ENCODE results near the gene PSAPL1.

The PSAPL1 gene

DNA sequence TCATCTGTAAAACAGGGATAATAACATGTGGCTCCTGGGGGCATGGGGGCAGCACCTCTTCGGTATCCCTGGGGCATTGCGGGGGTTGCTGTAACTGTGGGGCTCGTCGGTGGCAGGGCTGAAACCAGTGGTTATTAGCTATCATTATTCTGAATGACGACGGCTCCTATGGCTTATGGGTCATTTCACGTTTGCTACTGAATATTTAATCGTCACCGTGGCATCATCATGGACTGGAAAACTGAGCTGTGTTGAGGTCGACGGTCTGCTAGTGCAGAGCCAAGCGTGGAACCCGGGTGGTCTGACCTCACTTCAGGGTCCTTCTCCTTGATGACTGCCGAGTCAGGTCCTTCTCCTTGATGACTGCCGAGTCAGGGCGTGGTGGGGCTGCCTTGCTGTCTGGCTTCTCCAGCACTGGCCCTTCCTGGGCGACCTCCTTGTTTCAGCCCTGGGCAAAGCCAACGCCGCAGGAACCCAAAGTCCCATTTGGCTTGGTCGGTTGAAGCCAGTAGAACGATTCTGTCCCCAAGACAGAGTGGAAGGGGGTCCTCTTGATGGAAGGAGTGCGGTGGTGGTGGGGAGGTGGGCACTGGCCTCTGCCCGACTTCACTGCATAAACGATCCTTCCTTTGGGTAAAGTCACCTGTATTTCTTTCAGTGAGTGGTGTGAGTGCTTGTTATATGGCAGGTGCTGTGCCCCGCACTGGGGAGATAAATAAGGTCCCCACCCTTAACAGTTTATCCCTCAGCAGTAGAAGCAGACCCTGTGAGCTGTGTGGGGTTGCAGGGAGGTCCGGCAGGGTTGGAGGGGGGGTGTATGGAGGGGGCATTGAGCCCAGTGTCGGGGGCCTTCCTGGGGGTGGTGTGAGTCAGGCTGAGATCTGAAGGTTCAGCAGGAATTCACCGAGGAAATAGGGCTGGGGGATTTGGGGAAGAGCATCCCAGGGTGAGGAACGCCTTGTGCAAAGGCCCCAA, 40.8 kb downstream of the PSAPL1 start:
- DNase-seq: no peak

DNA sequence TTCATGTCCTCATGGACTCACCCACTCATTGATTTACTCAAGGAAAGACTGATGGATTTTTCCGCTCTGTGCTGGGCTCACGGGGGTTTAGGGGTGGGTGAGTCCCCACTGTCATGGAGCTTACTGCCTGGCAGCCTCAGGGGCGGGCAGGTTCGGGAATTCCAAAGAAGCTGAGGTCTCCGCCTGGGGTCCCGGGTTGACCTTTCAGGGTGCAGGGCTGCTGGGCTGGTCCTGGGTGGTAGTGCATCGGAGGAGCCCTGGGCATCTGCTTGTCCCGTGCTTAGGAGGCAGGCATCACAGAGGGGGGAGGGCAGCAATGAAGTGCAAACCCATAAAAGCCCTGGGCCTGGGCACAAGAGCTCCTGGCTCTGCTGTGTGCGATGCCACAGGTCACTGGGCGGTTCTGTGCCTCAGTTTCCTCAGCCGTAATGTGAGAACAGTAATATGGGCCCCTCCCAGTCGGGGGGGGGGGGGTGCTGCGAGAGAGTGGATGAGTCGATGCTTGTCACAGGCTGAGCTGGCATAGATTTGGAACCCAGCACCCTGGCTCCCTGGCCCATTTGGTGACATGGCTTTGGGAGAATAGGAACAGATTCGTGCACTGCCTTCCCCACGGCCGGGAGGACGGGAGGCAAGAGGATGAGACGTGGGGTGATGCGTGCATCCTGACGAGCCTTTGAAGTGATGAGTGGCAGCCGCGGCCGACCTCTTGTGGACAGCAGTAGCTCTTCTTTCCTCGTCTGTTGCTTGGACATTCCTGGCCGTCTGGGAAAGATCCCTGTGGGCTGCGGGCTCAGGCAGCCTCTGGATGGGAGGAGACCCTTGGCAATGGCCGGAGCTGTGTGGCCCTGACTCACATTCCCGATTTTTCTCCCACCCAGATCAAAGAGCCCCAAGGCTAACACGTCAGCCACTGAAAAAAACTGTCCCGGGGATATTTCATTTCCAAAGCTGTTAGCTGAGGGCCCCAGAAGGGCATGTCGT, 42.0 kb downstream of the PSAPL1 start:
- no peak for DNase-seq

GRCh38 chr4:7391637-7392437, 42.9 kb downstream of the PSAPL1 start:
- DNase-seq: no peak

- DNase-seq: no peak
Observed at GRCh38 chr4:7390906-7391636, 43.7 kb downstream of the PSAPL1 start.

DNA sequence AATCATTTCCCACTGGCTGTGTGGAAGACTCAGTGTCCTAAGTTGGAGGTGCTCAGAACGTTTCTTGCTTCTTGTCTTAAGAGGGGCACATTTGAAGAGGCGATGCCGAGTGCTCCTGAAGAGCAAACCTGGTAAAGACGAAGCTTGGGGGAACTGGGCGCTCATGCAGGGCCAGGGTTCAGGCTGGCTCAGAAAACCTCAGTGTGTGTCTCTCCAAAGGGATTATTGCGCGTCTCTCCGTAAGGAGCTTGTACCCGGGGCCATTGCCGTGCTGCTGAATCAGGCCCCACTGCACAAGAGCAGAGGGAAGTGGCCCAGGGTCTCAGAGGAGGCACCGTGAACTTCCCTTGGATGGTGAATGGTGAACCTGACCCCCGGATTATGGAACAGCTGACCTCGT, 44.4 kb downstream of the PSAPL1 start:
- no peak for DNase-seq

- DNase-seq: no peak
Observed at GRCh38 chr4:7389719-7390118, 45.0 kb downstream of the PSAPL1 start.

GRCh38 chr4:7389101-7389701, 45.5 kb downstream of the PSAPL1 start:
- no peak for DNase-seq

DNA sequence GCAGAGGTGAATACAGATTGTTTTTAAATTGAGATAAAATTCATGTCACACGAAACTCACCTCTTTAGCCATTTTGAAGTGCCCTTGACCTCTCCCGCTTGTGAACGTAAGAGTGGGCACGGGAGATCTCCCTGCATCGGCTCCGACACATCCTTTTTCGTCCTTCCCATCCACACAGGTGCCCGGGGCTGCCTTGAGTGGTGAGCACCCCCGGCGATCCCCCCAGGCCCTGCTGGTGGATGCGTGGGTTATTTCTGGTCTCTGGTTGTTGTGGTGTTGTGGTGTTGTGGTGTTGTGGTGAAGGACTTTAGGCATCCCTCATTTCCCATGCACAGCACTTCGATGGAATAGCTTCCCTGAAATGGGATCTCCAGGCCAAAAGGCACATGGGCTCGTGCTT, 46.1 kb downstream of the PSAPL1 start:
- DNase-seq: no peak

DNA sequence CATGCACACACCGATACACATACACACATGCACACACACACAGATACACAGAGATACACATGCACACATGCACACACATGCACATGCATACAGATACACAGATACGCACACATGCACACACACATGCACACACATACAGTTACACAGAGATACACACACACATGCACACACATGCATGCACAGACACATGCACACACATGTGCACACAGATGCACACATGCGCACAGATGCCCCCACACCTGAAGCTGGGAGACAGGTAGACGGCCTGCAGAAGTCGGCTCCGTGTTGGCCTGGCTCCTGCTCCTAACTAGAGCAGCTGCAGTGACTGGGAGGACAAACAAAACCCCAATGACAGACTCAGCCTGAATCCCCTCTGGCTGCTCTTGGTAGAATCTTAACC, 46.8 kb downstream of the PSAPL1 start:
- no peak for DNase-seq

GRCh38 chr4:7384929-7385890, 49.5 kb downstream of the PSAPL1 start:
- DNase-seq: no peak

DNA sequence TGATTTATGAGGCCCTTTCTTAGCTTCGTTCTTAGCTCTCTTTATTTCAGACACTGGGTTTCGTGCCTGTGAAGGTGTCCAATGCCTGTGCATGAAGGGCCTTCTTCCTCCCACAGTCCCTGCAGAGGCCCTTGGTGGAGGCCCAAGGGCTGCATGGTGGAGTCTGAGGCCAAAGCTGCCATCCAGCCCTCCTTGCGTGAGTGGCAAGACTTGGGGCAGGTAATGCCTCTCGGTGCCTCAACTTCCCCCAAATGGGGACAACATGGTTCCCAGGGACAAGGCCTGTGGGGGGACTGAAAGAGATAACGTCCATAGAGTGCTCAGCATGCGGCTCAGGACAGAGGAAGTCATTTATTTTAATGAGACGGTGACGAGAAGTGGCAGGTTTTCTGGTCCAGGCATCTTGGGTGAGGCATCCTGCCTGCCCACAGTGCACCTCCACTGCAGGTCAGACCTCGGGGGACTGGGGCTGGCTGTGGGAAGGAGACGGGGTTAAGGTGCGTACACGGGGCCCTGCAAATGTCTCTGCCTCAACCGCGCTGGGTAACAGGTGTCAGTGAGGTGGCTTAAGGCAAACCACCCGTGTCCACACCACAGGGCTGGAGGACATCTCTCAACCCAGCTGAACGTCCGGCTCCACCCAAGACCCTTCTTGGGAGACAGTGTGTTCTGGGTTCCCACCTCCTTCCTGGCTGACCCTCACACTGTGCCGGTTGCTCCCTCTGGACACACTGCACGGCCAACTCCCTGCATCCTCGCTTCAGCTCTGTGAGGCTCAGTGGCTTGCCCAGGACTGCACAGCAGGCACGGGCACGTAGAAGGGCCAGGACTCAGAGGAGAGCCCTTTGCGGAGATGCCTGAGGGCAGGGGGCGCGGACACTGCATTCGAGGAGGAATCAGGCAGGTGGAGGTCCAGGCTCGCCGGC, 50.5 kb downstream of the PSAPL1 start:
- no peak for DNase-seq

GRCh38 chr4:7383266-7383665, 51.5 kb downstream of the PSAPL1 start:
- DNase-seq: no peak

- DNase-seq: no peak
Observed at GRCh38 chr4:7382634-7383014, 52.1 kb downstream of the PSAPL1 start.

DNA sequence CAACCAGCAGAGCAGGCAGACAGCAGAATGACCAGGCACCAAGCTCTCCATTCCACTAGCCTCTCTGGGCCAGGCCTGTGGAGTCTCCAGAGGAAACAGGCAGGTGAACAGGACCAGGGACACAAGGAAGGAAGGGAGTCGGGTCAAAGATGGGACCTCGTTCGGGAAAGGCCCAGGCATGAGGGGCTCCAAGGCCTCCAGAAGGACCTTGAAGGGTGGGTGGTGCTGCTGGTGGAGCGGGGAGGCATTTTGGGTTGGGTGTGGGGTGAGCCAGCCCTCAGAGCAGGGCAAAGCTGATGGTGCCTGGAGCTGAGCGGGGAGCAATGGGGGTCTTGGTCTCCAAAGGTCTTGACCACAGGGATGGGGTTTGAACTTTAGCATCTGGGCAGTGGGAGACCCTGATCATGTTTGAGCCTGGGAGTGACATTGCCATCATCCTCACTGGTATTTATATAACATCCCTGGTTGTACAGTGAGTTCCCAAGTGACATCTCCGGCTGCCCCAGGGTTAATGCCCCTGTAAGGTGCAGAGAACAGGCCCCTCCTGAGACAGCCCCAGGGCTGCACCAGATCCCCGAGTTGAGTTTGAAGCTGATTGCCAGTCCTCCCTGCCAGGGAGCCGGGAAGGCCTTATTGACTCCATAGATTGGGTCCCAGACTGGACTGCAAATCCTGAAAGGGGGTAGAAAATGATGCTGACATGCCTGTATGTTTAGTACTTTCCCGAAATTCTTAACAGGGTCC, 52.7 kb downstream of the PSAPL1 start:
- no peak for DNase-seq

DNA sequence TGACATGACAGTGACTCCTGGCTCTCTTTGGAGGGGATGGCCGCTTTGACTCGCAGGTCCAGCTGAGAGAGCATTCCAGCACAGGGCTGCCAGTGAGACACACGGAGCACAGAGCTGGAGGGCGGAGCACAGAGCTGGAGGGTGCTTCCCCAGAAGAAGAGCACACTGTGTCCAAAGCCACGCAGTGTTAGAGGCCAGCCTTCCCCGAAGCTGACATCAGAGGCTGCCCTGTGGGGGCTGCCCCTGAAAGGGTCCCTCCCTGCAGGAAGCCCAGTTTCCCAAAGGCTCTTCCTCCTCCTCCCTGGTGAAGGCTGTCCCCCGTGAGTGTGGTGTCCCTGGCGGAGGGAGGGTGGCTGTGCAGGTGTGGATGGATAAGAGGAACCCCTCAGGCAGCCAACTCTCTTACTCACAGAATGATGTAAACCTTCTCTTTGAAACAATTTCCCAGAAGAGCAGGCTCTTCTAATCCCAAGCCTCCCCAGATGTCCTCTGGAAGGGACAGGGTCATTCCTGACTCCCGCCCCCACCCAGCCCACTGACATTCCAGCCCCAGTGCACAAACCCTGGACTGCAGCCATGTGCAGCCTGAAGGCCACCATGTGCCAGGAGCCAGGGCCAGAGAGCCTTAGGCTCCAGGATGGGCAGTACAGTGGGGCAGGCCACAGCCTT, 53.4 kb downstream of the PSAPL1 start:
- DNase-seq: no peak

All from stimulated activated CD8-positive, alpha-beta memory T cell treated with anti-CD3 and anti-CD28 coated beads, Interleukin-4, amount 100 ng/mL, for 48 hours (primary cell).